ENCODE results near the gene SLC6A2. TPM values are rescaled to one million over a fixed set of nuclear protein-coding genes. Genes with fewer than 3 reads are reported as not detected.

Gene SLC6A2
- total RNA-seq, 4 donors from 2014 or later = 0.51 to 2.1 (median 1.0) TPM; not detected in 1

- no peak overlapping the region for H3K27ac ChIP-seq
- no peaks in the 10 kb centered on the region for H3K4me1 ChIP-seq
- no peaks in the 10 kb centered on the region for H3K9me3 ChIP-seq
- no peaks in the 10 kb centered on the region for H3K36me3 ChIP-seq
- H3K27me3 ChIP-seq = no peaks in the 10 kb centered on the region
- H3K4me3 ChIP-seq = no peak overlapping the region
- DNase-seq = no peak
- no peak for TF ChIP-seq POLR2A (IDR thresholded peaks at IDR 0.05)
- no peak for TF ChIP-seq CTCF (IDR thresholded peaks at IDR 0.05)
- intact Hi-C loops (cut with DNase I; ENCODE audit: low total_unique reads) = no loop called here
Observed at GRCh38 chr16:55640701-55641327, 15.0 kb upstream of the SLC6A2 start.

- H3K27ac ChIP-seq = no peak overlapping the region
- H3K9me3 ChIP-seq = no peaks in the 10 kb centered on the region
- no peak for DNase-seq
- no peaks in the 10 kb centered on the region for H3K4me1 ChIP-seq
- intact Hi-C loops (cut with DNase I; ENCODE audit: low total_unique reads) = no loop called here
- TF ChIP-seq CTCF (IDR thresholded peaks at IDR 0.05) = no peak
- no peak for TF ChIP-seq POLR2A (IDR thresholded peaks at IDR 0.05)
- no peaks in the 10 kb centered on the region for H3K36me3 ChIP-seq
- H3K4me3 ChIP-seq = no peak overlapping the region
- H3K27me3 ChIP-seq = no peaks in the 10 kb centered on the region
Observed at GRCh38 chr16:55641430-55642056, 14.2 kb upstream of the SLC6A2 start.

GRCh38 chr16:55642611-55643010 is 13.2 kb upstream of the SLC6A2 start:
- no peak for DNase-seq
- Histone ChIP-seq H3K4me3 (no peak overlapping the region), H3K4me1 (no peaks in the 10 kb centered on the region), H3K27ac (no peak overlapping the region), H3K36me3 (no peaks in the 10 kb centered on the region), H3K27me3 (no peaks in the 10 kb centered on the region), H3K9me3 (no peaks in the 10 kb centered on the region)
- intact Hi-C loops (cut with DNase I; ENCODE audit: low total_unique reads) = no loop called here
- no peak for TF ChIP-seq CTCF (IDR thresholded peaks at IDR 0.05)
- no peak for TF ChIP-seq POLR2A (IDR thresholded peaks at IDR 0.05)

GRCh38 chr16:55643161-55643970 is 12.4 kb upstream of the SLC6A2 start:
- TF ChIP-seq CTCF (IDR thresholded peaks at IDR 0.05) = no peak
- intact Hi-C loops (cut with DNase I; ENCODE audit: low total_unique reads) = no loop called here

GRCh38 chr16:55645986-55646385 is 9.8 kb upstream of the SLC6A2 start:
- no peaks in the 10 kb centered on the region for H3K4me1 ChIP-seq
- no peak overlapping the region for H3K4me3 ChIP-seq
- intact Hi-C loops (cut with DNase I; ENCODE audit: low total_unique reads) = no loop called here
- TF ChIP-seq CTCF (IDR thresholded peaks at IDR 0.05) (no peak), POLR2A (IDR thresholded peaks at IDR 0.05) (no peak)
- no peaks in the 10 kb centered on the region for H3K36me3 ChIP-seq
- no peaks in the 10 kb centered on the region for H3K9me3 ChIP-seq
- DNase-seq = no peak
- H3K27ac ChIP-seq = no peak overlapping the region
- no peaks in the 10 kb centered on the region for H3K27me3 ChIP-seq

More at GRCh38 chr16:55643161-55643970, 12.4 kb upstream of the SLC6A2 start:
- H3K27me3 ChIP-seq = no peaks in the 10 kb centered on the region
- no peaks in the 10 kb centered on the region for H3K36me3 ChIP-seq
- no peak overlapping the region for H3K4me3 ChIP-seq
- H3K9me3 ChIP-seq = no peaks in the 10 kb centered on the region
- no peak overlapping the region for H3K27ac ChIP-seq
- H3K4me1 ChIP-seq = no peaks in the 10 kb centered on the region
- DNase-seq = no peak

Measured in uterus (tissue), 4 donors.